Stimulated activated CD4-positive, alpha-beta T cell treated with anti-CD3 and anti-CD28 coated beads, Interleukin-1b, Interleukin-23, amount 100 ng/mL, for 48 hours (primary cell): Measurements from ENCODE around the gene RCBTB1.

Experiments
- DNase-seq: peaks from one replicate; pipeline ENCODE4 v3.0.0-alpha.2; 2020

Gene RCBTB1

GRCh38 chr13:49499889-49500660, 85.3 kb downstream of the RCBTB1 start:
- DNase-seq, result peak; percentile 16

GRCh38 chr13:49498206-49498605, 87.2 kb downstream of the RCBTB1 start:
- no peak for DNase-seq

DNA sequence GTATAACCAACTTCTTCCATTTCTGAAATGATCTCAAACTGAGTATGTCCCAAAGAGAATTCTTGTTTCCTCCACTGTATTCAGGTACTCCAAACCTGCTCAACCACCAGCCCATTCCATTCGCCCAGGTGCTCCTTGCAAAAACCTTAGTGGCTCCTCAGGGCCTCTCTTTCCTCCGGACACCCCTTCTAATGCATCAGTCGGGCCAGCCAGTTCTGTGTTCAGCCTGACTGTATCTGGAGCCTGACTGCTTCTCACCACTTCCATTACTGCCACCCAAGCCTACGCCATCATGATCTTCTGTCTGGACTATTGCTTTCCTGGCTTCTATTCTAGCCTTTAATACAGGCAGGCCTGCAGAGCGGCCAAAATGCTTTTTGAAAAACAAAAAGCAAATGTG, 88.1 kb downstream of the RCBTB1 start:
- DNase-seq, result peak; percentile 10

- peak; percentile 77 for DNase-seq
Measured at GRCh38 chr13:49496837-49497236, 88.5 kb downstream of the RCBTB1 start.

- DNase-seq, result peak; percentile 93
Measured at GRCh38 chr13:49495783-49496762, 89.3 kb downstream of the RCBTB1 start, which contains the start of gene PHF11. Gene PHF11, plus strand, starts transcription at chr13:49495953. Its CDS starts 49 bp downstream, at chr13:49496002.

GRCh38 chr13:49494645-49495044, 90.7 kb downstream of the RCBTB1 start:
- no peak for DNase-seq

DNA sequence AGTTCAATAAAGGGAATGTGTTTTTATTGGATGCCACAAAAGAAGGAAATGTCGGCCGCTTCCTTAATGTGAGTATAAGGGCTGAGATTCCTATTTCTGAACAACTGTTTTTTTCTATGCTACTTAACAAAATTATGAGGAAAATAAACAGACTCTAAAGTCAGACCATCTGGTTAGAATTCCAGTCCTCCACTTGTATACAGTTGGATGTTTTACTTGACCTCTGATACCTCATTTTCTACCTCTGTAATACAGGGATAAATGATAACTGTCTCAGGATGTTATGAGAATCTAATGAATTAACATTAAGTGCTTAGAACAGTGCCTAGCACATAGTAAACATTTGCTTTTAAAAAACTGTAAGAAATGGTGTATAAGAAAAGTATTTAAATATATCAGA, 96.8 kb downstream of the RCBTB1 start:
- DNase-seq, result no peak
